Tibial nerve (tissue), 4 donors: ENCODE data around the gene PPP1R14C.

Source experiments
- CTCF ChIP-seq, 5 experiments: fragments of 200-600 bp in 3 of 5; fragments of 450-650 bp in 2 of 5; sonication (generic) in 3 of 5; IDR thresholded peaks; one replicate each; pipeline ENCODE4 v1.5.1; 2016 to 2019; ENCODE audit warnings: antibody characterized with exemption in 5 of 5, mild to moderate bottlenecking in 3 of 5, moderate library complexity in 2 of 5
- EP300 ChIP-seq, 2 donors: sonication (generic); formaldehyde crosslinking; IDR thresholded peaks; one replicate each; pipeline ENCODE4 v1.6.1; 2017; ENCODE audit warnings: antibody characterized with exemption in 2 of 2, mild to moderate bottlenecking in 1 of 2
- POLR2A ChIP-seq, 2 donors: fragments of 450-650 bp; IDR thresholded peaks; one replicate each; pipeline ENCODE4 v1.6.1; 2017; ENCODE audit warnings: antibody characterized with exemption in 2 of 2, mild to moderate bottlenecking in 2 of 2, moderate library complexity in 2 of 2

- TF ChIP-seq CTCF (IDR thresholded peaks at IDR 0.05) (no peak), EP300 (IDR thresholded peaks at IDR 0.05) (no peak), POLR2A (IDR thresholded peaks at IDR 0.05) (no peak)
Observed at GRCh38 chr6:150138638-150139037, 4.2 kb upstream of the PPP1R14C start.
